GM20431 (cell line): Measurements from ENCODE around the gene SH3BP2.

Experiments used
- in situ Hi-C: fragments of 300-500 bp; cut with MseI, MboI; formaldehyde crosslinking; loops from one replicate; pipeline ENCODE4 v1.15.0; 2020; ENCODE audit warnings: low sequenced_read_pairs; ENCODE audit not compliant: unreplicated experiment

The SH3BP2 gene

GRCh38 chr4:2799971-2800690, 7.2 kb downstream of the SH3BP2 start:
- in situ Hi-C loops, result no loop called here

- in situ Hi-C loops, result no loop called here
These were observed 8.1 kb downstream of the SH3BP2 start for GRCh38 chr4:2800691-2801596.

- in situ Hi-C loops, result no loop called here
These were observed 10.0 kb downstream of the SH3BP2 start for GRCh38 chr4:2802618-2803531.

- in situ Hi-C loops, result no loop called here
These were observed 11.0 kb downstream of the SH3BP2 start for GRCh38 chr4:2803624-2804448.

GRCh38 chr4:2804449-2804972, 11.6 kb downstream of the SH3BP2 start:
- in situ Hi-C loops, result no loop called here

- in situ Hi-C loops, result no loop called here
These were observed 12.2 kb downstream of the SH3BP2 start for GRCh38 chr4:2804973-2805501.

GRCh38 chr4:2805712-2806389, 13.0 kb downstream of the SH3BP2 start:
- in situ Hi-C loops, result no loop called here

- in situ Hi-C loops, result no loop called here
These were observed 13.8 kb downstream of the SH3BP2 start for GRCh38 chr4:2806390-2807355.

GRCh38 chr4:2807571-2807970, 14.7 kb downstream of the SH3BP2 start:
- in situ Hi-C loops, result no loop called here

GRCh38 chr4:2808001-2808400, 15.1 kb downstream of the SH3BP2 start:
- in situ Hi-C loops, result no loop called here

GRCh38 chr4:2809610-2810180, 16.8 kb downstream of the SH3BP2 start:
- in situ Hi-C loops, result no loop called here

- in situ Hi-C loops, result no loop called here
These were observed 17.5 kb downstream of the SH3BP2 start for GRCh38 chr4:2810388-2810787.

GRCh38 chr4:2811830-2812611, 19.1 kb downstream of the SH3BP2 start:
- in situ Hi-C loops, result no loop called here

- in situ Hi-C loops, result no loop called here
These were observed 19.9 kb downstream of the SH3BP2 start for GRCh38 chr4:2812612-2813354.
